Left lobe of liver (tissue), 2 donors: ENCODE data around the gene DNAH12. TPM values are rescaled to one million over a fixed set of nuclear protein-coding genes. Genes with fewer than 3 reads are reported as not detected.
"Not testable (repeated sequence)": the region's sequence is repeated elsewhere in the genome, so short reads cannot be mapped to it uniquely, and the experiment has no call there.

Source experiments
- ATAC-seq: fragments of 200-7000 bp; cut with Tn5 transposase; one replicate; pipeline ENCODE4 v1.9.1; 2020; ENCODE audit warnings: mild to moderate bottlenecking, moderate library complexity
- DNase-seq: peaks from one replicate; pipeline ENCODE4 v3.0.0-alpha.2; 2020; ENCODE audit warnings: low spot score
- total RNA-seq: library from RNA; stranded (reverse); gene quantifications from one replicate; pipeline ENCODE4 v1.2.1, GENCODE V29; 2021
- donor health status: DM: no; HTN: no; CAD: no; lungs with moderate emphysema.
- donor health status: DM: no; HTN: yes; CAD: no.

The DNAH12 gene
- total RNA-seq, 1 donor from 2014 or later = 0.20 TPM

DNA sequence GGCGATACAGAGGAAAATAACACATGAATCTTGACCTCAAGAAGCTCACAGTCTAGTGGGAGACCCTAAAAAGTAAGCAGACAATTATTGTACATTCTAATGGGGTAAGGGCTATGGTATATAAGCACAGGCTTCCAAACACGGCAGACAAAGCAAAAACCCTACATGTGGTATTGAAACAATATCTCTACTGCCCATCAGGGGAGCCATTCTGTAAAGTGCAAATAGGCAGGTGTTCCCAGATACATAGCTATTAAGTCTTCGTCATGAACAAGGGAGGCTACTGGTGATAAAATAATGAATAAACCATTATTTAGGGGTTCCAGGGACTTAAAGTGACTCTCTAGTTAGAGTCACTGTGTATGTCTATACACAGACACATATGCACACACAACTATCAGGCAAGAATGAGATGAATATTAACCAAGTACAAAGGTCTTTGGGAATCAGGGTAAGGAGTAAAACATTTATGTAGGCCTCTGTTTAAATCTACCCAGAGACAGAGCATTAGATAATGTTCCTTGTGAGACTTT lies 213.0 kb downstream of the DNAH12 start:
- no peak for ATAC-seq

DNA sequence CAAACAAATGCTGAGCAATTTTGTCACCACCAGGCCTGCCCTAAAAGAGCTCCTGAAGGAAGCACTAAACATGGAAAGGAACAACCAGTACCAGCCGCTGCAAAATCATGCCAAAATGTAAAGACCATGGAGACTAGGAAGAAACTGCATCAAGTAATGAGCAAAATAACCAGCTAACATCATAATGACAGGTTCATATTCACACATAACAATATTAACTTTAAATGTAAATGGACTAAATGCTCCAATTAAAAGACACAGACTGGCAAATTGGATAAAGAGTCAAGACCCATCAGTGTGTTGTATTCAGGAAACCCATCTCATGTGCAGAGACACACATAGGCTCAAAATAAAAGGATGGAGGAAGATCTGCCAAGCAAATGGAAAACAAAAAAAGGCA lies 217.6 kb downstream of the DNAH12 start:
- ATAC-seq, DNase-seq: not testable (repeated sequence)

More for the DNA sequence above, 213.0 kb downstream of the DNAH12 start:
- no peak for DNase-seq

GRCh38 chr3:57314204-57314603 lies 229.9 kb downstream of the DNAH12 start:
- DNase-seq (no peak), ATAC-seq (no peak)

GRCh38 chr3:57309769-57310360 lies 234.3 kb downstream of the DNAH12 start:
- peak; percentile 52 for ATAC-seq
- no peak for DNase-seq

- not testable (repeated sequence) for DNase-seq, ATAC-seq
Measured at GRCh38 chr3:57303520-57303919, 240.6 kb downstream of the DNAH12 start.

DNA sequence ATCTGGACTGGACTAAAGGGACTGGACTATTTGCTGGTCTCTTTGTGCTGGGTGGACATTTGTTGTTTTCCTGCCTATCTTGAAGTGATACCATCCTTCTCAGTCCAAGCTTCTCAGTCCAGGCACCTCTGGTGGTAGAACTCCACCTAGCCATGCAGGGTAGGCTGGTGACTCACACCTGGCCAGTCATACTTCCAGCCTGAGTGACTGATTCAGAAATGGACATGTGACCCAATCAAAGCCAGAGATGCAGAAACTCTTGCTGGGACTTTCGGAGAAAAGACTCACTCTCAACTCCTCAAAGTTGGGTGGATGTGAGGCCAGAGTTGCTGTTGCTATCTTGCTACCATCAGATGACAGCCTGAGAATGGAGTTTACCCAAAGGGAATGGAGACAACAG lies 246.1 kb downstream of the DNAH12 start:
- ATAC-seq = no peak
- DNase-seq = no peak

DNA sequence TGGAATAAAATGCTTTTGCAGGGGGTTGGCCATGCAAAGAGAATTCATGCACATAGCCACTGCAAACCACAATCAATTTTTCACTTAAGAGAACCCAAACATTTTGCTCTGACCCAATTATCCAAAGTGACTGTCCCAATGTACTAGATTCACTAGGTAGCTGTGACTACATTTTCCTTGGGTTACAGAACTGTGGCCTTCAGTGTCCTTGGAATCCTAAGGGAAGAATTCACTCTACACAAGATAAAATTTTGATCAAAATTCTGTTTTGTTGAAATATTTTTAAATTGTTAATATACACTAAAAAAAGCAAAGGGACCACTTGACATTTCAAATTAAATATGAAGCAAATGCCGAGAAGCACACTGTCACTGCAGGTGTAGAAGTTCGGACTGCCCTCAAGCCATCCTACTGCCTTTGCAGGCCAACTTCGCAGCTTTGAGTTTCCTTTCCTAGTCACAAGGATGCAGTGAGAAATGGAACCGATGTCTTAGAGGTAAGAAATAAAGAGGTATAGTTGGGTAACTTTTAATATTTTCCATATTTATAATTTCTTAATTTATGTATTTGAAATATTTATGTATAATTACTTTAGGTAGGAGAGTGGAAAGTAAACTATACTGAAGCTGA lies 251.1 kb downstream of the DNAH12 start:
- DNase-seq = no peak
- no peak for ATAC-seq

DNA sequence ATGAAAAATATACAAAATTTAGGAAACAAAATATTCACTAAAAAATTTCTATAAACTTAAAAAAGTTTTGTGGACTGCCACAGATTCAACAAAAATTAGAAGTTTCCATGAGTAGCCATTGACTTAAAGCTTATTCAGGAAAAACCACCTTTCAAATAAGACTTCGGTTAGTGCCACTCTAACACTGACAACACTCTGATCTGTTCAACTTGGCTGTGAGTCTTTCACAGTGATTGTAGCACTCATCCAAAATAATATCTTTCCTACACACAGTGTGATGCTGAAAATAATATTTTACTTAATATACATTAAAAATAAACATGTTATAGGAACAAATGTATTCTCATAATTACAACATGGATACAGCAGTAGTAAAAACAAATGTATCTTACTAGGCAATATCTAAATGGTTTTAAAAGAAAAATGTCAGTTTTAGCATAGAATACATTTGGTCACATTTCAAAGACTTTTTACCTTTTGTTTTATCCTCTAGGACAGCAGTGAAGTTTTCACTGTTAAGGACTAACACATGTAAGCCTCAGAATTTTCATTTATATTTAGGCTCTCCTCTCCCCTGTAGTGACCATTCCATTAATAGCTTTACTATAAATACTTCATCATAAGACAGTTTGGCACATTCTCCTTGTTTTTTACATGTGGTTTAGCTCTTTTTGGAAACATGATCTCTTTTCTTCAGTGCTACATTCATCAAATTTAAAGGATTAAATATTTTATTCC lies 251.8 kb downstream of the DNAH12 start, which contains the start of gene ASB14:
Gene ASB14 (minus strand): TSS at position 527 of the 738 bp plus-strand sequence. CDS start 652 bp downstream, outside the sequence.
- ATAC-seq (no peak), DNase-seq (no peak)

GRCh38 chr3:57288403-57288802 lies 255.7 kb downstream of the DNAH12 start:
- DNase-seq (no peak), ATAC-seq (no peak)

DNA sequence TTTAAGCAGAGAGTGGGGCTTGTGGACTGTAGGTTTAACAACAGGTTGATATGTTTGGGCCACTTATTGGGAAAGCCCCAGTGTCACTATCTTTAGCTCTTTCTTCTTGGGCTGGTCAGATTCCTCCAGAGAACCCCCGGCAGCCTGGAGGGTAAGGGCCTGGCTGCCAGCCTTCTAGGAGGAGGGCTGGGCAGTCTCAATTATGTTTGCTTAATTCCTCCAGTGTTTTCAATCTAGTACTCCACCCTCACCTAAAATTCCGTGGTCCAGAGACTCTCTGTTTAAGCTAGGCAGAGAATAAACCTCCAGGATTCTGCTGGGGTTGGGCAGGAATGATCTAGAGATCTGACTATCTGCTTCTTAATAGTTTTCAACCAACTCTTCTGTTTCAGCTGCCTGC lies 256.9 kb downstream of the DNAH12 start:
- no peak for DNase-seq
- no peak for ATAC-seq

DNA sequence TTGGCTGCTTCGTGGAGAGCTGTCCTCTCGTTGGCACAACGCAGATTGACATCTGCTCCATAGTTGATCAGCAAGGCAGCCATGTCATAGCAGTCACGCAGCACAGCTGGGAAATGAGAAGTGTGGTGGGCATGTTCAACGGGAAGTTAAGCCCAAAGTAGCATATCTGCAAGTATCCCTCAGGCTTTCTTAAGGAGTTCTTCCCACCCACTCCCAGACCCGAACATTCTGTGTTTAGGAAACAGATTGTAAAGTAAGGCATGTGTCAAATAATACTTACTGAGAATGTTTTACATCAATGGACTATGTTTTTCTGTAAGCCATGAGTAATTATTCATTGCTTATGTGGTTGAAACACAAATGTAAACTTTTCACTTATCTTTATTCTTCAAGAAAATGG lies 260.8 kb downstream of the DNAH12 start:
- DNase-seq (no peak), ATAC-seq (no peak)

DNA sequence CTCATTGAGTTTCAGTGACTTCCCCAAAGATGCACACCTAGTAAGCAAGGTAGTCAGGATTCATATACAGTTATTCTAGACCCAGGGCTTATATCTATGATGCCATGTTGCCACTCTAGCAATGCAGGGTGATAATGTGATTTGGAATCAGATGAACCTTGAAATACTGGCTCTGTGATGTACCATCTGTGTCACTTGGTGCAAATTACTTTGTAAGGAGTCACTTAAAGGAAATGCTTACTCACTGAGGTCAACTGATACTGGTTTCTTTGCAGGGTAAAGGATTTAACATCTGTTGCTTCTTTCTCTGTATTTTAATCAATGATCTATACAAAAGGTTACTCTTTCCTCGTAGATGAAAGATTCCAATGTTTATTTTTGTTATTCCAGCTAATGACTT lies 262.4 kb downstream of the DNAH12 start:
- DNase-seq (no peak), ATAC-seq (no peak)

- ATAC-seq (no peak), DNase-seq (no peak)
Measured at GRCh38 chr3:57279685-57280084, 264.5 kb downstream of the DNAH12 start.

GRCh38 chr3:57278237-57278636 lies 265.9 kb downstream of the DNAH12 start:
- DNase-seq (no peak), ATAC-seq (no peak)

DNA sequence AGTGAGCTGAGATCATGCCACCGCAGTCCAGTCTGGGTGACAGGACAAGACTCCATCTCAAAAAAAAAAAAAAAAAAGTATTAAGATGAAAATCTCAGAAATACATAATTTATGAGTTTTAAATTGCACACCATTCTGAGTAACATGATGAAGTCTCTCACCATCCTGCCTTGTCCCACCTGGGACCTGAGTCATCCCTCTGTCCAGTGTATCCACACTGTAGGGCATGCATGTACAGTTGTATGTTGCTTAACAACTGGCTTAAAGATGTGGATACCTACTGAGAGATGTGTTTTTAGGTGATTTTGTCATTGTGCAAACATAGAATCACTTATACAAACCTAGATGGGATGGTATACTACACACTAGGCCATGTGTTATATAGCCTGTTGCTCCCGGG lies 268.8 kb downstream of the DNAH12 start:
- DNase-seq = no peak
- no peak for ATAC-seq

GRCh38 chr3:57274845-57275244 lies 269.3 kb downstream of the DNAH12 start:
- DNase-seq (no peak), ATAC-seq (no peak)

DNA sequence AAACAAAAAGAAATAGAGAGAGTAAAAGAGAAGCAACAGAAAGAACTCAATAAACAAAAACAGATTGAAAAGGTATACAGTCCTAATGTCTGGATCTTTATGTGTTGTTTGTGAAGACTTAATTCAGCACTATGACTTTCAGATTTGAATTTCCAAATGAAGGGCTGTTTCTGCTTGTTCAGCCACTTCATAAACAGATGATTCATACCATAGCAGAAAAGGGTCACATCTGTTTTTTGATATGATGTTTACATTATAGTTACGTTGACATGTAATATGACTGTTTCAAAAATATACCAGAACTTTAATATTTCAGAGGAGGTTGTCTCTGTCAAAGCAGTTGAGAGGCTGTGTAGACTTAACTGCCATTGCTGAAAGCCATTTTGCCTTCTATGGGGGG lies 275.7 kb downstream of the DNAH12 start:
- DNase-seq (no peak), ATAC-seq (no peak)

DNA sequence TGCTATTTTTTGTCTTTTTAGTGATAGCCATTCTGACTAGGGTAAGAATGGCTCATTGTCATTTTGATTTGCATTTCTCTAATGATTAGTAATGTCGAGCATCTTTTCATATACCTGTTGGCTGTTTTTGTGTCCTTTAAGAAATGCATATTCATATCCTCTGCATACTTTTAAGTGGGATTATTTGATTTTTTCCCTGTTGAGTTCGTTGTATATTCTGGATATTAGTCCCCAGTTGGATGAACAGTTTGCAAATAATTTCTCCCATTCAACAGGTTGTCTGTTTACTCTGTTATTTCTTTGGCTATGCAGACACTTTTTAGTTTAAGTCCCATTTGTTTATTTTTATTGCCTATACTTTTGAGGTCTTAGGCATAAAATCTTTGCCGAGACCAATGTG lies 282.2 kb downstream of the DNAH12 start:
- no peak for ATAC-seq
- no peak for DNase-seq

DNA sequence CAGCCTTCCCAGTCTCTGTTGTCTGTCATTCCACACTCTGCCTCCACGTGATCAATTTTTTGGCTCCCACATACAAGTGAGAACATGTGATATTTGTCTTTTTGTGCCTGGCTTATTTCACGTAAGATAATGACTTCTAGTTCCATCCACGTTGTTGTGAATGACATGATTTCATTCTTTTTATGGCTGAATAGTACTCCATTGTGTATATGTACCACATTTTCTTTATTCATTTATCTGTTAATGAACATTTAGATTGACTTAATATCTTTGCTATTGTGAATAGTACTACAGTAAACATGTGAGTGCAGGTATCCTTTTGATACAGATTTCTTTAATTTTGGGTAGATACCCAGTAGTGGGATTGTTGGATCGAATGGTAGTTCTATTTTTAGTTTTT lies 283.0 kb downstream of the DNAH12 start:
- ATAC-seq (no peak), DNase-seq (no peak)

- DNase-seq = no peak
- no peak for ATAC-seq
Measured at GRCh38 chr3:57257678-57258077, 286.5 kb downstream of the DNAH12 start.

- DNase-seq (no peak), ATAC-seq (no peak)
Measured at GRCh38 chr3:57256844-57257243, 287.3 kb downstream of the DNAH12 start.

GRCh38 chr3:57252404-57252803 lies 291.7 kb downstream of the DNAH12 start:
- no peak for ATAC-seq
- DNase-seq = no peak
